Left ventricle myocardium superior (tissue), 1 donor: ENCODE measurements around the gene TBPL1. TPM values are rescaled to one million over a fixed set of nuclear protein-coding genes. Genes with fewer than 3 reads are reported as not detected.
A peak's percentile ranks its signal among the peaks of the same experiment; 100 is the strongest.

Experiments
- ATAC-seq: fragments of 200-7000 bp; cut with Tn5 transposase; one replicate; pipeline ENCODE4 v1.9.1; 2020; ENCODE audit warnings: mild to moderate bottlenecking, moderate library complexity
- DNase-seq: peaks from one replicate; pipeline ENCODE4 v3.0.0-alpha.2; 2020
- intact Hi-C: fragments of 100-400 bp; cut with micrococcal nuclease; formaldehyde crosslinking; loops from one replicate; pipeline ENCODE4 v1.11.0; 2022
- total RNA-seq: library from RNA; stranded (reverse); fragmentation: NEBNext Ultra II Directional; extraction: Animal tissue kit (Norgen Biotek cat#: 25700); gene quantifications from one replicate; pipeline ENCODE4 v1.2.1, GENCODE V29; 2021
- donor health status: DM: no; HTN: yes; CAD: no; lungs with severe emphysema.

TBPL1 gene
- total RNA-seq, 1 donor from 2014 or later, result 14.2 TPM

GRCh38 chr6:134028438-134028837 is 75.4 kb downstream of the TBPL1 start:
- intact Hi-C loops, result no loop called here
- ATAC-seq (no peak), DNase-seq (no peak)

- peak; percentile 37 for ATAC-seq
- intact Hi-C loops, result no loop called here
- DNase-seq, result no peak
Observed at GRCh38 chr6:134029495-134030455, 76.8 kb downstream of the TBPL1 start.

GRCh38 chr6:134031696-134032255 is 78.8 kb downstream of the TBPL1 start:
- intact Hi-C loops, result no loop called here
- ATAC-seq (no peak), DNase-seq (no peak)

DNA sequence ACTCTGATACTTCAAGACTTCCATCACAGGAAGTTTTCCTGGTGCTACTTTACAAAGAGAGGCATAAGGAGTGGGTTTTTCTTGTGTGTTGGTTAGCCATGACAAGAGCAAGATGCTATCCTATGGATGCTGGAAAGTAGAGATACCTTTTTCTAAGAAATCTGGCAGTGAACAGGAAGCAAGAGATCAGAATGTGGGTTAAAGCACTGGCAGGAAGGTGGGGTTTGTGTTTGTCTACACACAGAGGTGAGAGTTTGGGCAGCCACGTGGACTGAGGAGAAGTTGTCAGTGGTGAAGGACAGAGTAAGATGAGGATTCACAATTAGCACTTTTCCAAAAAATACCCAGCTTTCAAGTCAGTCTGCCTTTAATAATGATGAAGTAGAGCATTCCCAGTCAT is 81.5 kb downstream of the TBPL1 start:
- DNase-seq, result no peak
- ATAC-seq, result peak; percentile 17
- intact Hi-C loops, result no loop called here

DNA sequence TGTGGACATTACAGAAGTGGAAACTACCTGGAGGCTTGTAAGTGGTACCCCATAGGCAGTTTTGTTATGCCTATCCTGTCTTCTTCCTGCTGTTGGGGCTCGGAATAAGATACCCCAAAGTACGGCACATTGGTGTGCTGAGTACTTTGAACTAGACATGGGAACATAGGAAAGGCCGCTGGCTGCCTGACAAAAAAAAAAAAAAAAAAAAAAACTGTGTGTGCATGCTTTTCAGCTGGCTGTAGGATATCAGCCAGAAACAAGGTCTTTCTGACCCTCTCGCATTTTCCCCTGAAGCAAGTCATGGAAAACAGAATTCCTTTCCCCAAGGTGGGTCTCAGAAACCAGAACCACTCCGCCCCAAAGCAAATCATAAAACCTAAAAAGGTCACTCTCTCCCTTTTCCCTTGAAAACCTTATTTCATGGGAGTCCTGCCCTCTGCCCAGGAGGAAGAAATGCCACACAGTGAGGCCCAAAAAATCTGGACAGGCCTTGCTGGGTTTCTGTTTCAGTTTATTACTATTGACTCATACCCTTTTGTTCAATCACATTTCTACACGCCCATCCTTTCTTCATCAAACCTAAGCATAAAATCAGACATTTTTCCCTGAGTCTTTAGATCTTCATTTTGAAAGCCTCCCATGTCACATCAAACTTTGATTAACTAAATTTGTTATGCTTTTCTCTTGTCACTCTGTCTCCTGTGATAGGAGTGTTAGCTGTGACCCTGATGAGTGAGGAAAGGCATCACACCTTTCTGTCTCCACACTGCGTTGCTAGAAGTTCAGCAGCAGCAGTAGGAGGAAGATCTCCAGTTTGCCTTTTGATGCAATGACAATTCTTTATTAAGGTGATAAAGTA is 82.2 kb downstream of the TBPL1 start:
- no peak for DNase-seq
- ATAC-seq, result peak; percentile 52
- intact Hi-C loops, result no loop called here

GRCh38 chr6:134035823-134036296 is 82.8 kb downstream of the TBPL1 start:
- ATAC-seq, result peak; percentile 30
- intact Hi-C loops, result no loop called here
- no peak for DNase-seq

DNA sequence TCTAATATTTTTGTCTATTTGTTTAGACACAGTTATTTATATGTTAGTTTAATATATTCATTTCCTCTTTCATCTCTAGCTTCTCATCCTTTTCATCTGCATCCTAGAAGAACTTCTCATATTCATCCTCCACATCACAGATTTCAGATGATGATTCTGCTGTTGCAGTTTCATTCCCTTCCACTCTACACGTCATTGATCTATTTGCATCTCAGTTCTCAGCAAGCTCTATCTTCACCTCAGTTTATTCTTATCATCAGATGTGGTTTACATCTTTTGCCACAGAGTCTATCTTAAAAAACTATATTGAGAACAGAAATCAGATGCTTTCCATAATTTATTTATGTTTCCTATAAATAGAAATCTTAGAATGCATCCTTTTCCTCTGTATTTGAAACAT is 86.1 kb downstream of the TBPL1 start:
- no peak for DNase-seq
- no peak for ATAC-seq
- intact Hi-C loops, result no loop called here

Other genes with a start within 250 kb of the TBPL1 start
- 3.3 TPM for gene TCF21, start 64.1 kb upstream of the TBPL1 start, total RNA-seq
- 21.1 TPM for gene SLC2A12, start 99.4 kb downstream of the TBPL1 start, total RNA-seq